B cell (primary cell): ENCODE measurements around the gene TUBAL3.

ENCODE experiments used
- CTCF ChIP-seq: fragments of 200-600 bp; IDR thresholded peaks from one replicate; pipeline ENCODE4 v1.8.0; 2022; ENCODE audit warnings: antibody characterized with exemption, mild to moderate bottlenecking
- EZH2 ChIP-seq: IDR thresholded peaks from 2 replicates; pipeline ENCODE4 v1.6.1; 2012; ENCODE audit warnings: borderline replicate concordance, low read depth, mild to moderate bottlenecking, moderate library complexity, low read length; ENCODE audit not compliant: insufficient read depth, poor library complexity, severe bottlenecking

GRCh38 chr10:5447056-5447455, 42.4 kb upstream of the TUBAL3 start:
- no peak for TF ChIP-seq EZH2
- no peak for TF ChIP-seq CTCF
